Liver (tissue), 9 donors: ENCODE measurements around the gene PTK7. TPM values are rescaled to one million over a fixed set of nuclear protein-coding genes. Genes with fewer than 3 reads are reported as not detected.

Experiments used
- DNase-seq: peaks from one replicate; pipeline ENCODE4 v3.0.0-alpha.2; 2017; ENCODE audit warnings: low spot score
- H3K27ac ChIP-seq, 2 donors: one replicate each; pipeline ENCODE4 v1.7.0; 2013; ENCODE audit warnings: inconsistent platforms in 2 of 2, low read length in 2 of 2, control low read depth in 1 of 2, low read depth in 1 of 2, mild to moderate bottlenecking in 1 of 2
- H3K27me3 ChIP-seq, 4 donors: one replicate each; pipeline versions ENCODE4 v1.6.1 to v1.7.0; 2013; ENCODE audit warnings: low read length in 3 of 4, inconsistent platforms in 1 of 4, mild to moderate bottlenecking in 1 of 4, moderate library complexity in 1 of 4; ENCODE audit not compliant: control insufficient read depth in 4 of 4, insufficient read depth in 4 of 4
- H3K36me3 ChIP-seq, 4 donors: one replicate each; pipeline versions ENCODE4 v1.6.1 to v1.7.0; 2013; ENCODE audit warnings: low read length in 3 of 4, mild to moderate bottlenecking in 3 of 4, low read depth in 1 of 4, moderate library complexity in 1 of 4; ENCODE audit not compliant: control insufficient read depth in 4 of 4, insufficient read depth in 3 of 4
- H3K4me1 ChIP-seq, 4 donors: one replicate each; pipeline versions ENCODE4 v1.6.1 to v1.7.0; 2013; ENCODE audit warnings: low read length in 3 of 4, mild to moderate bottlenecking in 3 of 4, moderate library complexity in 1 of 4; ENCODE audit not compliant: control insufficient read depth in 4 of 4, insufficient read depth in 4 of 4
- H3K4me3 ChIP-seq, 3 donors: one replicate each; pipeline versions ENCODE4 v1.6.1 to v1.7.0; 2013; ENCODE audit warnings: low read length in 3 of 3, control low read depth in 1 of 3, low read depth in 1 of 3, mild to moderate bottlenecking in 1 of 3
- H3K9ac ChIP-seq, 2 donors: one replicate each; pipeline ENCODE4 v1.7.0; 2013; ENCODE audit warnings: low read length in 2 of 2, mild to moderate bottlenecking in 2 of 2, moderate library complexity in 2 of 2, control low read depth in 1 of 2, low read depth in 1 of 2
- H3K9me3 ChIP-seq, 4 donors: one replicate each; pipeline versions ENCODE4 v1.6.1 to v1.7.0; 2013; ENCODE audit warnings: low read length in 3 of 4; ENCODE audit not compliant: control insufficient read depth in 4 of 4
- FOXA1 ChIP-seq: IDR thresholded peaks from 2 replicates; pipeline ENCODE4 v1.6.1; 2016; ENCODE audit warnings: antibody characterized with exemption
- FOXA2 ChIP-seq: IDR thresholded peaks from 2 replicates; pipeline ENCODE4 v1.6.1; 2016; ENCODE audit warnings: antibody characterized with exemption
- GABPA ChIP-seq, 2 donors: IDR thresholded peaks in 1 of 2; conservative IDR thresholded peaks in 1 of 2; 2 replicates each; pipeline ENCODE4 v1.6.1; 2016; ENCODE audit warnings: antibody characterized with exemption in 2 of 2, mild to moderate bottlenecking in 1 of 2, moderate library complexity in 1 of 2
- HNF4A ChIP-seq, 2 donors: conservative IDR thresholded peaks; 2 replicates each; pipeline ENCODE4 v1.6.1; 2016; ENCODE audit warnings: antibody characterized with exemption in 2 of 2, mild to moderate bottlenecking in 2 of 2
- JUND ChIP-seq, 2 donors: IDR thresholded peaks; 2 replicates each; pipeline ENCODE4 v1.6.1; 2016; ENCODE audit warnings: antibody characterized with exemption in 2 of 2
- NR2F2 ChIP-seq: IDR thresholded peaks from 2 replicates; pipeline ENCODE4 v1.6.1; 2016; ENCODE audit warnings: antibody characterized with exemption
- RAD21 ChIP-seq, 2 donors: IDR thresholded peaks; 2 replicates each; pipeline ENCODE4 v1.6.1; 2016; ENCODE audit warnings: antibody characterized with exemption in 2 of 2, mild to moderate bottlenecking in 2 of 2
- RXRA ChIP-seq, 2 donors: IDR thresholded peaks; 2 replicates each; pipeline ENCODE4 v1.6.1; 2017 to 2018; ENCODE audit warnings: antibody characterized with exemption in 2 of 2, mild to moderate bottlenecking in 1 of 2
- SP1 ChIP-seq: IDR thresholded peaks from 2 replicates; pipeline ENCODE4 v1.6.1; 2018; ENCODE audit warnings: antibody characterized with exemption, mild to moderate bottlenecking
- WGBS: extraction: QIAGEN DNeasy Blood & Tissue Kit; methylation state at CpG from one replicate; pipeline ENCODE4 v1.1.7; 2013; 5-methylcytosine and 5-hydroxymethylcytosine counted together
- polyA plus RNA-seq, 2 donors: library from polyadenylated mRNA; stranded (reverse) in 1 of 2; unstranded in 1 of 2; fragments of 200-250 nt in 1 of 2; fragments of >200 nt in 1 of 2; fragmentation: Nextera tagmentation in 1 of 2; extraction: Ambion mirVana in 1 of 2; gene quantifications; one replicate each; pipeline versions ENCODE4 v1.2.1 to v1.2.3, GENCODE V29; 2013 to 2015
- total RNA-seq, 2 donors: library from RNA; depleted of rRNA; stranded (reverse); fragments of >200 nt; gene quantifications; one replicate each; pipeline ENCODE4 v1.2.3, GENCODE V29; 2014
- TF ChIP-seq, protein P1 (sequence below): IDR thresholded peaks from 2 replicates; pipeline ENCODE4 v1.6.1; 2016; ENCODE audit warnings: antibody characterized with exemption, mild to moderate bottlenecking
- TF ChIP-seq, protein P2 (sequence below): IDR thresholded peaks from 2 replicates; pipeline ENCODE4 v1.6.1; 2016; ENCODE audit warnings: antibody characterized with exemption
- TF ChIP-seq, protein P3 (sequence below): fragments of 150-350 bp; IDR thresholded peaks from 2 replicates; pipeline ENCODE4 v1.5.1; 2017; ENCODE audit warnings: improper control_type of control experiment, low read depth, low read length; ENCODE audit not compliant: missing input control
- TF ChIP-seq, protein P4 (sequence below): IDR thresholded peaks from 2 replicates; pipeline ENCODE4 v1.6.1; 2016; ENCODE audit warnings: antibody characterized with exemption
- donor health status: healthy.
- donor health status: healthy.
- donor health status: healthy.
- donor health status: healthy.
- donor health status: healthy.

The PTK7 gene
- total and polyA plus RNA-seq, 4 donors: 0.67 to 10.5 (median 1.3) TPM

DNA sequence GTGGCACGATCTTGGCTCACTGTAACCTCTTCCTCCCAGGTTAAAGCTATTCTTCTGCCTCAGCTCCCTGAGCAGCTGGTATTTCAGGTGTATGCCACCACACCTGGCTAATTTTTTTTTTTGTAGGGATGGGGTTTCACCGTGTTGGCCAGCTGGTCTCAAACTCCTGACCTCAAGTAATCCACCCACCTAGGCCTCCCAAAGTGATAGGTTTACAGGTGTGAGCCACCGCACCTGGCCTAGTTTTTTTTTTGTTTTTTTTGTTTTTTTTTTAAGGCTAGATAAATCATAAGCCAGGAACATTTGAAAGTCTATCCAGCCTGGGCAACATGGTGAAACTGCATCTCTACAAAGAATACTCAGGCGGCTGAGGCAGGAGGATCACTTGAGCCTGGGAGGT, 43.8 kb upstream of the PTK7 start:
- 92% methylated on average over 4 of the region's 4 CpGs for WGBS
- Histone ChIP-seq H3K27ac (no peak overlapping the region), H3K4me3 (no peak overlapping the region), H3K27me3 (no peaks in the 10 kb centered on the region), H3K36me3 (peaks cover 12 to 51% (median 39%) of the 10 kb centered on the region in 4 donors), H3K4me1 (peaks cover 2 to 12% (median 8%) of the 10 kb centered on the region in 4 donors), H3K9ac (no peak overlapping the region), H3K9me3 (no peaks in the 10 kb centered on the region)
- no peak for TF ChIP-seq JUND (IDR thresholded peaks at IDR 0.05)
- TF ChIP-seq GABPA (IDR thresholded peaks at IDR 0.05 in 1 of 2, conservative IDR thresholded peaks at IDR 0.05 in 1 of 2): no peak
- no peak for TF ChIP-seq FOXA1
- TF ChIP-seq RAD21 (IDR thresholded peaks at IDR 0.05): no peak
- no peak for TF ChIP-seq HNF4A (conservative IDR thresholded peaks at IDR 0.05)
- TF ChIP-seq, protein P1, sequence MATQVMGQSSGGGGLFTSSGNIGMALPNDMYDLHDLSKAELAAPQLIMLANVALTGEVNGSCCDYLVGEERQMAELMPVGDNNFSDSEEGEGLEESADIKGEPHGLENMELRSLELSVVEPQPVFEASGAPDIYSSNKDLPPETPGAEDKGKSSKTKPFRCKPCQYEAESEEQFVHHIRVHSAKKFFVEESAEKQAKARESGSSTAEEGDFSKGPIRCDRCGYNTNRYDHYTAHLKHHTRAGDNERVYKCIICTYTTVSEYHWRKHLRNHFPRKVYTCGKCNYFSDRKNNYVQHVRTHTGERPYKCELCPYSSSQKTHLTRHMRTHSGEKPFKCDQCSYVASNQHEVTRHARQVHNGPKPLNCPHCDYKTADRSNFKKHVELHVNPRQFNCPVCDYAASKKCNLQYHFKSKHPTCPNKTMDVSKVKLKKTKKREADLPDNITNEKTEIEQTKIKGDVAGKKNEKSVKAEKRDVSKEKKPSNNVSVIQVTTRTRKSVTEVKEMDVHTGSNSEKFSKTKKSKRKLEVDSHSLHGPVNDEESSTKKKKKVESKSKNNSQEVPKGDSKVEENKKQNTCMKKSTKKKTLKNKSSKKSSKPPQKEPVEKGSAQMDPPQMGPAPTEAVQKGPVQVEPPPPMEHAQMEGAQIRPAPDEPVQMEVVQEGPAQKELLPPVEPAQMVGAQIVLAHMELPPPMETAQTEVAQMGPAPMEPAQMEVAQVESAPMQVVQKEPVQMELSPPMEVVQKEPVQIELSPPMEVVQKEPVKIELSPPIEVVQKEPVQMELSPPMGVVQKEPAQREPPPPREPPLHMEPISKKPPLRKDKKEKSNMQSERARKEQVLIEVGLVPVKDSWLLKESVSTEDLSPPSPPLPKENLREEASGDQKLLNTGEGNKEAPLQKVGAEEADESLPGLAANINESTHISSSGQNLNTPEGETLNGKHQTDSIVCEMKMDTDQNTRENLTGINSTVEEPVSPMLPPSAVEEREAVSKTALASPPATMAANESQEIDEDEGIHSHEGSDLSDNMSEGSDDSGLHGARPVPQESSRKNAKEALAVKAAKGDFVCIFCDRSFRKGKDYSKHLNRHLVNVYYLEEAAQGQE: no peak
- no peak for TF ChIP-seq RXRA (IDR thresholded peaks at IDR 0.05)
- TF ChIP-seq, protein P2, sequence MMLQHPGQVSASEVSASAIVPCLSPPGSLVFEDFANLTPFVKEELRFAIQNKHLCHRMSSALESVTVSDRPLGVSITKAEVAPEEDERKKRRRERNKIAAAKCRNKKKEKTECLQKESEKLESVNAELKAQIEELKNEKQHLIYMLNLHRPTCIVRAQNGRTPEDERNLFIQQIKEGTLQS: no peak
- no peak for TF ChIP-seq SP1
- DNase-seq: no peak

DNA sequence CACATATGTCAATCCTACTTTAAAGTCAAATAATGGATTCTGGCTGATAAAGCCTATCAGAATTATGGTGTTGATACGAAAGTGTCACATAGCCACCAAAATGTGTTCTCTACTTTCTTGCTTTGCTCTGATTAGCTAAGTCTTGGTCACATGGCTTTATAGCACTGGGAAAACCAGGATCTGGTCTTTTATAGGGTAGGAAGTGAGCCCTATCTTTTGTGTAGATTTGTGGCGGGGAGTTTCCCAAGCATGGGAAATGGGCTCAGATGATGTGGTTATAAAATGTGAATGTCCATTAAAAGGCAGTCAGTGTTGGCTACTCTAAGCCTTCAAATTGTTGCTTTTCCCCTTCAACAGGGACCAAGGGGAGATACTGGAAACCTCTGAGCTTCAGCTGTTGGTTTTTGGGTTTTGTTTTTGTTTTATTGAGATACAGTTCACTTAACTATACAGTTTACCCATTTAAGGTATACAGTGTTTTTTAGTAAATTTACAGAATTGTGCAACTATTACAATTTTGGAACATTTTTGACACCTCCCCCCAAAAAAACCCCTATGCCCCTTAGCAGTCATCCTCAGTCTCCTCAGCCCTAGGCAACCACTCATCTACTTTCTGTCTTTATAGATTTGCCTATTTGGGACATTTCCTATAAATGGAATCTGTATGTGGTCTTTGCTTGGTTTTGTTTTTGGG, 42.5 kb upstream of the PTK7 start:
- no peaks in the 10 kb centered on the region for H3K27me3 ChIP-seq
- TF ChIP-seq JUND (IDR thresholded peaks at IDR 0.05) (no peak), NR2F2 (no peak), FOXA2 (no peak)
- TF ChIP-seq, protein P3, sequence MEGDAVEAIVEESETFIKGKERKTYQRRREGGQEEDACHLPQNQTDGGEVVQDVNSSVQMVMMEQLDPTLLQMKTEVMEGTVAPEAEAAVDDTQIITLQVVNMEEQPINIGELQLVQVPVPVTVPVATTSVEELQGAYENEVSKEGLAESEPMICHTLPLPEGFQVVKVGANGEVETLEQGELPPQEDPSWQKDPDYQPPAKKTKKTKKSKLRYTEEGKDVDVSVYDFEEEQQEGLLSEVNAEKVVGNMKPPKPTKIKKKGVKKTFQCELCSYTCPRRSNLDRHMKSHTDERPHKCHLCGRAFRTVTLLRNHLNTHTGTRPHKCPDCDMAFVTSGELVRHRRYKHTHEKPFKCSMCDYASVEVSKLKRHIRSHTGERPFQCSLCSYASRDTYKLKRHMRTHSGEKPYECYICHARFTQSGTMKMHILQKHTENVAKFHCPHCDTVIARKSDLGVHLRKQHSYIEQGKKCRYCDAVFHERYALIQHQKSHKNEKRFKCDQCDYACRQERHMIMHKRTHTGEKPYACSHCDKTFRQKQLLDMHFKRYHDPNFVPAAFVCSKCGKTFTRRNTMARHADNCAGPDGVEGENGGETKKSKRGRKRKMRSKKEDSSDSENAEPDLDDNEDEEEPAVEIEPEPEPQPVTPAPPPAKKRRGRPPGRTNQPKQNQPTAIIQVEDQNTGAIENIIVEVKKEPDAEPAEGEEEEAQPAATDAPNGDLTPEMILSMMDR: no peak
- TF ChIP-seq, protein P4, sequence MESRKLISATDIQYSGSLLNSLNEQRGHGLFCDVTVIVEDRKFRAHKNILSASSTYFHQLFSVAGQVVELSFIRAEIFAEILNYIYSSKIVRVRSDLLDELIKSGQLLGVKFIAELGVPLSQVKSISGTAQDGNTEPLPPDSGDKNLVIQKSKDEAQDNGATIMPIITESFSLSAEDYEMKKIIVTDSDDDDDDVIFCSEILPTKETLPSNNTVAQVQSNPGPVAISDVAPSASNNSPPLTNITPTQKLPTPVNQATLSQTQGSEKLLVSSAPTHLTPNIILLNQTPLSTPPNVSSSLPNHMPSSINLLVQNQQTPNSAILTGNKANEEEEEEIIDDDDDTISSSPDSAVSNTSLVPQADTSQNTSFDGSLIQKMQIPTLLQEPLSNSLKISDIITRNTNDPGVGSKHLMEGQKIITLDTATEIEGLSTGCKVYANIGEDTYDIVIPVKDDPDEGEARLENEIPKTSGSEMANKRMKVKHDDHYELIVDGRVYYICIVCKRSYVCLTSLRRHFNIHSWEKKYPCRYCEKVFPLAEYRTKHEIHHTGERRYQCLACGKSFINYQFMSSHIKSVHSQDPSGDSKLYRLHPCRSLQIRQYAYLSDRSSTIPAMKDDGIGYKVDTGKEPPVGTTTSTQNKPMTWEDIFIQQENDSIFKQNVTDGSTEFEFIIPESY: no peak
- H3K9ac ChIP-seq: no peak overlapping the region
- no peak for DNase-seq
- H3K4me3 ChIP-seq: no peak overlapping the region
- H3K27ac ChIP-seq: no peak overlapping the region
- H3K36me3 ChIP-seq: peaks cover 8 to 54% (median 41%) of the 10 kb centered on the region in 4 donors
- H3K9me3 ChIP-seq: no peaks in the 10 kb centered on the region
- 89% methylated on average over 2 of the region's 2 CpGs for WGBS
- H3K4me1 ChIP-seq: peaks cover 2 to 12% (median 8%) of the 10 kb centered on the region in 4 donors
